GM12878 (cell line): Measurements from ENCODE around the gene TXNDC5. TPM values are rescaled to one million over a fixed set of nuclear protein-coding genes. Genes with fewer than 3 reads are reported as not detected.

Experiments used
- ATAC-seq: fragments of 200-7000 bp; cut with Tn5 transposase; 3 replicates; pipeline ENCODE4 v1.9.1; 2020; ENCODE audit warnings: mild to moderate bottlenecking, moderate library complexity
- BruUV-seq: library from RNA; stranded (reverse); fragments of 400-500 nt; replicated peaks from 2 replicates; lab custom pipeline; 2021; lab: Mats Ljungman, UMichigan
- CTCF ChIA-PET: fragments of 300-600 bp; sonication (Branson Sonifier 250); formaldehyde crosslinking; extraction: SDS; loops from one replicate; lab custom pipeline; 2021; ENCODE audit warnings: inconsistent platforms; lab: Yijun Ruan, JAX
- POLR2A ChIA-PET: fragments of 350-600 bp; formaldehyde crosslinking; extraction: SDS; loops from one replicate; lab custom pipeline; 2021; ENCODE audit warnings: inconsistent platforms; lab: Charles Lee
- RAD21 ChIA-PET: fragments of 300-600 bp; sonication (Branson Sonifier 250); formaldehyde crosslinking; loops from one replicate; lab custom pipeline; 2023; ENCODE audit warnings: antibody characterized with exemption; ENCODE audit not compliant: unreplicated experiment; lab: Charles Lee
- SMC1A ChIA-PET: fragments of 300-600 bp; sonication (Branson Sonifier 250); formaldehyde crosslinking; loops from one replicate; lab custom pipeline; 2023; ENCODE audit not compliant: unreplicated experiment, uncharacterized antibody; lab: Charles Lee
- DNase-seq: peaks from one replicate; pipeline ENCODE4 v3.0.0-alpha.2; 2011; ENCODE audit warnings: low read depth, low spot score
- FAIRE-seq: peaks from 3 replicates; lab custom pipeline; 2011; peaks lifted over from hg19 to GRCh38; lab: Jason Lieb, UNC
- H2AFZ ChIP-seq: 2 replicates; pipeline ENCODE4 v1.6.0; 2011; ENCODE audit warnings: low read depth, low read length, control low read depth; ENCODE audit not compliant: control insufficient read depth
- H3K27ac ChIP-seq: 2 replicates; pipeline ENCODE4 v1.5.1; 2011; ENCODE audit warnings: control low read depth; ENCODE audit not compliant: control insufficient read depth, insufficient read depth
- H3K27me3 ChIP-seq, 2 experiments: replicated peaks in 1 of 2; 2 replicates each; pipeline versions ENCODE4 v1.6.0 to v1.6.1; 2011; ENCODE audit warnings: low read length in 1 of 2; ENCODE audit not compliant: control insufficient read depth in 2 of 2, insufficient read depth in 2 of 2
- H3K36me3 ChIP-seq, 2 experiments: 2 replicates each; pipeline ENCODE4 v1.5.1; 2011; ENCODE audit warnings: low read length in 1 of 2; ENCODE audit not compliant: control insufficient read depth in 2 of 2, insufficient read depth in 2 of 2
- H3K4me1 ChIP-seq: 2 replicates; pipeline ENCODE4 v1.6.1; 2011; ENCODE audit warnings: mild to moderate bottlenecking, low read length, moderate library complexity, mixed read lengths; ENCODE audit not compliant: control insufficient read depth, insufficient read depth
- H3K4me2 ChIP-seq: 2 replicates; pipeline ENCODE4 v1.6.0; 2011; ENCODE audit warnings: control low read depth; ENCODE audit not compliant: control insufficient read depth, insufficient read depth
- H3K4me3 ChIP-seq: fragments of 200-600 bp; sonication (generic); 2 replicates; pipeline ENCODE4 v1.5.1; 2016
- H3K79me2 ChIP-seq: 2 replicates; pipeline ENCODE4 v1.6.0; 2011; ENCODE audit warnings: low read length; ENCODE audit not compliant: control insufficient read depth, insufficient read depth
- H3K9ac ChIP-seq: 2 replicates; pipeline ENCODE4 v1.8.0; 2011; ENCODE audit warnings: low read length, control low read depth, mixed read lengths; ENCODE audit not compliant: control insufficient read depth, insufficient read depth
- H3K9me3 ChIP-seq: replicated peaks from 3 replicates; pipeline ENCODE4 v1.5.1; 2011; ENCODE audit warnings: mild to moderate bottlenecking, low read length; ENCODE audit not compliant: control insufficient read depth, insufficient read depth
- H4K20me1 ChIP-seq: 2 replicates; pipeline ENCODE4 v1.6.0; 2011; ENCODE audit not compliant: control insufficient read depth, insufficient read depth
- CBX5 ChIP-seq: sonication (generic); IDR thresholded peaks from 2 replicates; pipeline ENCODE4 v1.6.1; 2016; ENCODE audit warnings: low read depth, moderate library complexity, mild to moderate bottlenecking, inconsistent platforms
- E2F8 ChIP-seq: fragments of 450-650 bp; IDR thresholded peaks from 2 replicates; pipeline ENCODE4 v1.6.1; 2018; ENCODE audit warnings: mild to moderate bottlenecking, low read depth, moderate library complexity; ENCODE audit not compliant: partially characterized antibody
- JUND ChIP-seq: IDR thresholded peaks from 2 replicates; pipeline ENCODE4 v1.6.1; 2012; ENCODE audit warnings: low read depth, mild to moderate bottlenecking, low read length, improper control_type of control experiment, moderate library complexity
- MLLT1 ChIP-seq: fragments of 450-650 bp; IDR thresholded peaks from 2 replicates; pipeline ENCODE4 v1.6.1; 2016; ENCODE audit warnings: mild to moderate bottlenecking
- MYC ChIP-seq: IDR thresholded peaks from 2 replicates; pipeline ENCODE4 v1.6.1; 2011; ENCODE audit warnings: mild to moderate bottlenecking, low read length, moderate library complexity, inconsistent platforms; ENCODE audit not compliant: insufficient read depth, insufficient replicate concordance, insufficient read length, severe bottlenecking
- PAX5 ChIP-seq: IDR thresholded peaks from 2 replicates; pipeline ENCODE4 v1.6.1; 2011; ENCODE audit warnings: low read depth, low read length, borderline replicate concordance
- PAX8 ChIP-seq: fragments of 450-650 bp; IDR thresholded peaks from 2 replicates; pipeline ENCODE4 v1.6.1; 2017; ENCODE audit warnings: mild to moderate bottlenecking, moderate library complexity
- RAD51 ChIP-seq: fragments of 450-650 bp; IDR thresholded peaks from 2 replicates; pipeline ENCODE4 v1.6.1; 2016; ENCODE audit warnings: moderate library complexity, mild to moderate bottlenecking, inconsistent platforms
- SMAD1 ChIP-seq: fragments of 450-650 bp; IDR thresholded peaks from 2 replicates; pipeline ENCODE4 v1.6.1; 2018; ENCODE audit warnings: mild to moderate bottlenecking, low read depth; ENCODE audit not compliant: partially characterized antibody
- SREBF1 ChIP-seq: IDR thresholded peaks from 2 replicates; pipeline ENCODE4 v1.6.1; 2012; ENCODE audit warnings: mild to moderate bottlenecking, low read length
- TARDBP ChIP-seq: IDR thresholded peaks from 2 replicates; pipeline ENCODE4 v1.6.1; 2016; ENCODE audit warnings: borderline replicate concordance
- ZBED1 ChIP-seq: IDR thresholded peaks from 2 replicates; pipeline ENCODE4 v1.6.1; 2016; ENCODE audit warnings: borderline replicate concordance
- ZNF384 ChIP-seq: IDR thresholded peaks from 2 replicates; pipeline ENCODE4 v1.6.1; 2012; ENCODE audit warnings: low read depth, mild to moderate bottlenecking, low read length, improper control_type of control experiment, borderline replicate concordance
- WGBS: methylation state at CpG from one replicate; pipeline ENCODE4 v1.1.6; 2016; ENCODE audit warnings: low lambda C conversion rate; ENCODE audit not compliant: insufficient replicate concordance, insufficient coverage; ENCODE audit errors: missing lambda C conversion rate; 5-methylcytosine and 5-hydroxymethylcytosine counted together
- in situ Hi-C: fragments of 300-500 bp; cut with MboI; formaldehyde crosslinking; loops from 9 replicates; pipeline ENCODE4 v1.14.3; 2018; ENCODE audit warnings: mixed read lengths
- intact Hi-C: fragments of 100-400 bp; cut with micrococcal nuclease; formaldehyde crosslinking; loops from one replicate; pipeline ENCODE4 v1.14.2; 2022; ENCODE audit not compliant: unreplicated experiment
- polyA plus RNA-seq, 11 experiments: library from polyadenylated mRNA; depleted of rRNA in 4 of 11; unstranded in 6 of 11; stranded (reverse) in 5 of 11; fragments of >200 nt; fragmentation: Nextera tagmentation in 4 of 11; fragmentation: Illumina TruSeq in 1 of 11; extraction: Ambion mirVana in 4 of 11; extraction: Trizol in 1 of 11; gene quantifications; 1 replicate in 1 of 11; 2 replicates in 10 of 11; pipeline versions ENCODE4 v1.2.1 to v1.2.3, GENCODE V29; 2011 to 2016; ENCODE audit warnings: inconsistent platforms in 2 of 11, missing spikeins in 2 of 11, low read depth in 1 of 11
- total RNA-seq, 4 experiments: library from RNA; depleted of rRNA in 3 of 4; stranded (reverse); fragments of >200 nt in 3 of 4; fragmentation: Illumina TruSeq in 1 of 4; extraction: Trizol in 1 of 4; gene quantifications; 2 replicates each; pipeline versions ENCODE4 v1.2.1 to v1.2.3, GENCODE V29; 2013 to 2021
- TF ChIP-seq, protein P1 (sequence below): fragments of 450-650 bp; IDR thresholded peaks from 2 replicates; pipeline ENCODE4 v1.6.1; 2016; ENCODE audit warnings: mild to moderate bottlenecking, moderate library complexity, borderline replicate concordance
- TF ChIP-seq, protein P2 (sequence below): fragments of 450-650 bp; IDR thresholded peaks from 2 replicates; pipeline ENCODE4 v1.6.1; 2016; ENCODE audit warnings: mild to moderate bottlenecking

Gene TXNDC5
- total and polyA plus RNA-seq, 10 of the 15 experiments (the other 5 are each of a cell fraction or from before 2014, with no cell fraction given) = 7.2 to 181 (median 132) TPM

- SMC1A ChIA-PET = interaction anchor here (1.1 to 1.7 kb wide), 5 partner anchors 9 to 47 kb away, joined by 3 to 5 read pairs (median 4); no protein-coding TSS in a partner anchor
- Histone ChIP-seq H3K9ac (peak overlapping the region; percentile 51), H3K79me2 (no peaks in the 10 kb centered on the region), H3K4me1 (peaks cover 51% of the 10 kb centered on the region), H3K9me3 (no peaks in the 10 kb centered on the region; the same call in 2 of the 3 replicates), H3K4me3 (no peak overlapping the region), H3K36me3 (no peaks in the 10 kb centered on the region), H3K27me3 (peaks cover 0 to 1% of the 10 kb centered on the region in 2 experiments; a peak in 1 of 4 replicates), H3K4me2 (peak overlapping the region; percentile 54; the same call in 1 of the 2 replicates), H3K27ac (peak overlapping the region; percentile 70), H4K20me1 (no peaks in the 10 kb centered on the region), H2AFZ (no peak overlapping the region)
- no TSS peak for BruUV-seq
- CTCF ChIA-PET = interaction anchor here (1.2 kb wide), 1 partner anchor 16 kb away, joined by 3 read pairs; no protein-coding TSS in a partner anchor
- 68% methylated on average over 5 of the region's 5 CpGs for WGBS
- ATAC-seq (no peak), DNase-seq (no peak), FAIRE-seq (no peak)
- intact Hi-C loops = loop anchor here (1.0 kb wide), 1 partner anchor 46 kb away; no protein-coding TSS in a partner anchor
- in situ Hi-C loops = loop anchor here (5.0 kb wide), 1 partner anchor 45 kb away; no protein-coding TSS in a partner anchor
- POLR2A ChIA-PET = no interaction called here
- RAD21 ChIA-PET = interaction anchor here (0.8 to 1.0 kb wide), 3 partner anchors 10 to 22 kb away, joined by 3 read pairs; no protein-coding TSS in a partner anchor
- TF ChIP-seq RAD51 (no peak), MLLT1 (no peak), CBX5 (no peak), TARDBP (no peak), SREBF1 (no peak), MYC (no peak), ZBED1 (no peak), ZNF384 (no peak), E2F8 (no peak), PAX5 (no peak), PAX8 (no peak), JUND (no peak), SMAD1 (no peak)
- TF ChIP-seq, protein P1, sequence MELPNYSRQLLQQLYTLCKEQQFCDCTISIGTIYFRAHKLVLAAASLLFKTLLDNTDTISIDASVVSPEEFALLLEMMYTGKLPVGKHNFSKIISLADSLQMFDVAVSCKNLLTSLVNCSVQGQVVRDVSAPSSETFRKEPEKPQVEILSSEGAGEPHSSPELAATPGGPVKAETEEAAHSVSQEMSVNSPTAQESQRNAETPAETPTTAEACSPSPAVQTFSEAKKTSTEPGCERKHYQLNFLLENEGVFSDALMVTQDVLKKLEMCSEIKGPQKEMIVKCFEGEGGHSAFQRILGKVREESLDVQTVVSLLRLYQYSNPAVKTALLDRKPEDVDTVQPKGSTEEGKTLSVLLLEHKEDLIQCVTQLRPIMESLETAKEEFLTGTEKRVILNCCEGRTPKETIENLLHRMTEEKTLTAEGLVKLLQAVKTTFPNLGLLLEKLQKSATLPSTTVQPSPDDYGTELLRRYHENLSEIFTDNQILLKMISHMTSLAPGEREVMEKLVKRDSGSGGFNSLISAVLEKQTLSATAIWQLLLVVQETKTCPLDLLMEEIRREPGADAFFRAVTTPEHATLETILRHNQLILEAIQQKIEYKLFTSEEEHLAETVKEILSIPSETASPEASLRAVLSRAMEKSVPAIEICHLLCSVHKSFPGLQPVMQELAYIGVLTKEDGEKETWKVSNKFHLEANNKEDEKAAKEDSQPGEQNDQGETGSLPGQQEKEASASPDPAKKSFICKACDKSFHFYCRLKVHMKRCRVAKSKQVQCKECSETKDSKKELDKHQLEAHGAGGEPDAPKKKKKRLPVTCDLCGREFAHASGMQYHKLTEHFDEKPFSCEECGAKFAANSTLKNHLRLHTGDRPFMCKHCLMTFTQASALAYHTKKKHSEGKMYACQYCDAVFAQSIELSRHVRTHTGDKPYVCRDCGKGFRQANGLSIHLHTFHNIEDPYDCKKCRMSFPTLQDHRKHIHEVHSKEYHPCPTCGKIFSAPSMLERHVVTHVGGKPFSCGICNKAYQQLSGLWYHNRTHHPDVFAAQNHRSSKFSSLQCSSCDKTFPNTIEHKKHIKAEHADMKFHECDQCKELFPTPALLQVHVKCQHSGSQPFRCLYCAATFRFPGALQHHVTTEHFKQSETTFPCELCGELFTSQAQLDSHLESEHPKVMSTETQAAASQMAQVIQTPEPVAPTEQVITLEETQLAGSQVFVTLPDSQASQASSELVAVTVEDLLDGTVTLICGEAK = no peak
- TF ChIP-seq, protein P2, sequence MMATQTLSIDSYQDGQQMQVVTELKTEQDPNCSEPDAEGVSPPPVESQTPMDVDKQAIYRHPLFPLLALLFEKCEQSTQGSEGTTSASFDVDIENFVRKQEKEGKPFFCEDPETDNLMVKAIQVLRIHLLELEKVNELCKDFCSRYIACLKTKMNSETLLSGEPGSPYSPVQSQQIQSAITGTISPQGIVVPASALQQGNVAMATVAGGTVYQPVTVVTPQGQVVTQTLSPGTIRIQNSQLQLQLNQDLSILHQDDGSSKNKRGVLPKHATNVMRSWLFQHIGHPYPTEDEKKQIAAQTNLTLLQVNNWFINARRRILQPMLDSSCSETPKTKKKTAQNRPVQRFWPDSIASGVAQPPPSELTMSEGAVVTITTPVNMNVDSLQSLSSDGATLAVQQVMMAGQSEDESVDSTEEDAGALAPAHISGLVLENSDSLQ = no peak
Measured at GRCh38 chr6:7917729-7918128, 7.1 kb upstream of the TXNDC5 start.
